Common myeloid progenitor, CD34-positive (primary cell): ENCODE results near the gene MAGI2.

Source experiments
- CTCF ChIA-PET: fragments of 350-600 bp; sonication (Branson Sonifier 250); formaldehyde crosslinking; loops from one replicate; lab custom pipeline; 2021; ENCODE audit warnings: antibody characterized with exemption; lab: Charles Lee
- POLR2A ChIA-PET: fragments of 350-600 bp; sonication (Branson Sonifier 250); formaldehyde crosslinking; loops from one replicate; lab custom pipeline; 2021; ENCODE audit warnings: antibody characterized with exemption; lab: Charles Lee
- DNase-seq, 3 donors: peaks; one replicate each; pipeline versions ENCODE4 v3.0.0 to v3.0.0-alpha.2; 2013
- H3K27ac ChIP-seq, 2 experiments: 1 replicate in 1 of 2; 2 replicates in 1 of 2; pipeline ENCODE4 v1.7.0; 2013; ENCODE audit warnings: inconsistent platforms in 2 of 2, low read length in 2 of 2, mild to moderate bottlenecking in 2 of 2, low read depth in 1 of 2, moderate library complexity in 1 of 2; ENCODE audit not compliant: severe bottlenecking in 2 of 2, insufficient read depth in 1 of 2, poor library complexity in 1 of 2
- H3K27me3 ChIP-seq, 5 experiments: replicated peaks in 2 of 5; 1 replicate in 3 of 5; 2 replicates in 2 of 5; pipeline versions ENCODE4 v1.6.1 to v1.7.0; 2013; ENCODE audit warnings: low read length in 4 of 5, mild to moderate bottlenecking in 2 of 5, moderate library complexity in 2 of 5, inconsistent platforms in 1 of 5; ENCODE audit not compliant: insufficient read depth in 5 of 5, control insufficient read depth in 4 of 5
- H3K36me3 ChIP-seq, 4 experiments: 1 replicate in 2 of 4; 2 replicates in 2 of 4; pipeline versions ENCODE4 v1.6.1 to v1.7.0; 2013; ENCODE audit warnings: low read length in 3 of 4, control low read depth in 1 of 4, mild to moderate bottlenecking in 1 of 4; ENCODE audit not compliant: control insufficient read depth in 4 of 4, insufficient read depth in 4 of 4
- H3K4me1 ChIP-seq, 4 experiments: 1 replicate in 3 of 4; 2 replicates in 1 of 4; pipeline versions ENCODE4 v1.6.1 to v1.7.1; 2013; ENCODE audit warnings: low read length in 3 of 4, mild to moderate bottlenecking in 3 of 4, control low read depth in 1 of 4, inconsistent platforms in 1 of 4, moderate library complexity in 1 of 4; ENCODE audit not compliant: control insufficient read depth in 4 of 4, insufficient read depth in 4 of 4; ENCODE audit errors: control extremely low read depth in 1 of 4
- H3K4me3 ChIP-seq, 7 experiments: 1 replicate in 4 of 7; 2 replicates in 3 of 7; pipeline versions ENCODE4 v1.5.1 to v1.7.0; 2013; ENCODE audit warnings: mild to moderate bottlenecking in 7 of 7, low read length in 6 of 7, moderate library complexity in 6 of 7, inconsistent platforms in 2 of 7, low read depth in 2 of 7, control low read depth in 1 of 7; ENCODE audit not compliant: insufficient read depth in 4 of 7, control insufficient read depth in 1 of 7; ENCODE audit errors: extremely low read depth in 1 of 7
- H3K9me3 ChIP-seq, 5 experiments: 1 replicate in 4 of 5; 2 replicates in 1 of 5; pipeline versions ENCODE4 v1.6.1 to v1.7.1; 2013; ENCODE audit warnings: low read length in 4 of 5, mild to moderate bottlenecking in 2 of 5, inconsistent platforms in 1 of 5, low read depth in 1 of 5, moderate library complexity in 1 of 5; ENCODE audit not compliant: control insufficient read depth in 4 of 5, insufficient read depth in 2 of 5; ENCODE audit errors: control extremely low read depth in 1 of 5
- WGBS: methylation state at CpG from one replicate; pipeline ENCODE4 v1.1.5; 2013; ENCODE audit not compliant: insufficient coverage; 5-methylcytosine and 5-hydroxymethylcytosine counted together

Gene MAGI2

DNA sequence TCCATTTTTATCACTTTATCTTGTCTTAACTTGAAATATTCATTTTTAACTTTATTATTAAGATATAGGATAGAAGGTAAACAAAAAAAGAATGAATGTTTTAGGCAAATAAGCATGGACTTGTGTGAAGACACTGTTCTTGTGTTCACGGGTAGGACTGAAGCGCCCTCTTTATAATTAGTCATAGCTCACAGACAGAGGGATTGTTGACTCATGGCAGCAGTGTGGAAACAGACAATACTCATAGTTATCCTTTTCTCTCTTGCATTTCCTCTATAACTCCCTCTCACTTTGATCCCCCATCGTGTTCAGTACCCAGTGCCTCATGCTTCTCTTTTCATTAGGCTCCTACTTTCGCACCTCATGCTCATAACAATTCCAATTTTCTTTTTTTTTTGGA lies 923.1 kb downstream of the MAGI2 start:
- H3K9me3 ChIP-seq: no peaks in the 10 kb centered on the region
- ChIA-PET CTCF (interaction anchor here (0.8 kb wide), 1 partner anchor 20 kb away, joined by 5 read pairs; no protein-coding TSS in a partner anchor), POLR2A (no interaction called here)
- no peaks in the 10 kb centered on the region for H3K4me1 ChIP-seq
- no peak overlapping the region for H3K27ac ChIP-seq
- no peaks in the 10 kb centered on the region for H3K27me3 ChIP-seq
- DNase-seq: no peak
- WGBS: 94% methylated on average over 2 of the region's 4 CpGs
- no peaks in the 10 kb centered on the region for H3K36me3 ChIP-seq
- H3K4me3 ChIP-seq: no peak overlapping the region

DNA sequence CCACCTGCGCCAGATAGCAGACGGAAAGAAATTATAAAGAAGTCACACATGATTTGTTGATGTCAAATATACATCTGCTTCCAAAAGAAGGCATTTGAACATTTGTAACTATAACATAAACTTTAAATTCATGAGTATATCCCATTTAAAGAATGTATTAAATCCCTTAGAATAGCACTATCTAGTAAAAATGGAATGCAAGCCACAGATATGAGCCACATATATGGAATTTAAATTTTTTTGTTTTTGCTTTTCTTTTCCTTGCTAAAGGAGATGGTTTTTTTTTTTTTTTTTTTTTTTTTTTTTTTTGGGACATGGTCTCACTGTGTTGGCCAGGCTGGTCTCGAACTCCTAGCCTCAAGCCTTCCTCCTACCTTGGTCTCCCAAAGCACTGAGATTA lies 924.1 kb downstream of the MAGI2 start:
- Histone ChIP-seq H3K4me1 (no peaks in the 10 kb centered on the region), H3K4me3 (no peak overlapping the region), H3K36me3 (no peaks in the 10 kb centered on the region), H3K9me3 (no peaks in the 10 kb centered on the region), H3K27ac (no peak overlapping the region), H3K27me3 (no peaks in the 10 kb centered on the region)
- POLR2A ChIA-PET: no interaction called here
- CTCF ChIA-PET: no interaction called here
- no peak for DNase-seq
- no CpG with 5 or more reads among the region's 3 CpGs for WGBS

DNA sequence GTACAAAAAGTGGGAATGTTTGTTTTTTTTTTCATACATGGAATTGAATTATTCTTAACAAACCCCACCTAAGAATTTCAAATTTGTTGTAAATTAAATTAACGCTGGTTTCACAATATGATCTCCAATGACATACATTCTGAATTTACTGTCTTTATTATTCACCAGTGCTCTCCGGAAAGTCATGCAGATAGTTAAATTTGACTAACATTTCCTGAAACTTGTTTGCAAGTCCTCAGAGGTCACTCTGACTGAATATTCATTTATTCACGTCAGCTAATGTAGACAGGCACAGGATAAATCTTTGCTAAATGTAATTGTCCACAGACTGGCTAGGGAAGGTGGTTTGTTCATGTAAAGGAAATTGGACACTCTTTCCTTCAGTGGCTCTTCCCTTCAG lies 924.5 kb downstream of the MAGI2 start:
- ChIA-PET CTCF (no interaction called here), POLR2A (no interaction called here)
- Histone ChIP-seq H3K27me3 (no peaks in the 10 kb centered on the region), H3K27ac (no peak overlapping the region), H3K36me3 (no peaks in the 10 kb centered on the region), H3K4me1 (no peaks in the 10 kb centered on the region), H3K4me3 (no peak overlapping the region), H3K9me3 (no peaks in the 10 kb centered on the region)
- 93% methylated on average over 2 of the region's 3 CpGs for WGBS
- DNase-seq: no peak

DNA sequence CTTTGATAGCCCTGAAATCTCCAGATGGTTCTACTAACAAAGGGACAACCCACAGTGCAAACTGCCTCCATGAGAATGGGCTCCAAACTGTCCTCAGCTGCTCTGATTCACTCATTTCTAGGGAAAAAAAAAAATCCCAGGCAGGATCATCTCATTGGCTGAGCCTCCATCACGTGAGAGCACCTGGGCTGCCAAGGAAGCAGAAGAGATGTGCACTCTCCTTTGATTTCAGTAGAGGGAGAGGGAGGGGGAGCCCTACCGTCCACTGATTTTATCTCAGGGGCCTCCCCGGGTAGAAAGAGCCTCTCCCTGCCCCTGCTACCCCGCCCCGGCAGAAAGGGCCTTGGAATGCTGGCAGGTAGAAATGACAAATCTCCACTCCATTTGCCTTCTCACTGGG lies 929.5 kb downstream of the MAGI2 start:
- no peak for DNase-seq
- Histone ChIP-seq H3K9me3 (no peaks in the 10 kb centered on the region), H3K27ac (no peak overlapping the region), H3K36me3 (no peaks in the 10 kb centered on the region), H3K4me3 (no peak overlapping the region), H3K4me1 (no peaks in the 10 kb centered on the region), H3K27me3 (no peaks in the 10 kb centered on the region)
- WGBS: 82% methylated on average over 2 of the region's 5 CpGs
- CTCF ChIA-PET: no interaction called here
- POLR2A ChIA-PET: no interaction called here

DNA sequence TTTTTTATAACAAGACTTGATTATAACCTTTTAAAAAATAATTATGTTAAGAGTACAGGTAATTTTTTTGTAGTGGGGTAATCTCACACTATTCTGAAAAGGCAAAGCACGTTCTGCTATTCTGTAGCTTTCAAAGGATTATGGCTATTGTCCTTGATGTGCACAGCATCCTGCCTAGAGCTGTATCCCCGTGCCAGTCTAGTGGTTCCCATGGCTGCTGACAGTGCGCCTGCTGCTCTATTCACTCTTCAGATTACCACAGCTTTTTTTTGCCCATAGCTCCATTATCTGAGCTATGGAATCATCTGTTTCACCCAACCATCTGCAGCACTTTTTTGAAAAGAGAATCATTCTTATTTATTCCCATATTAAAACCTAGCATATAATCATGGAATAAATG lies 931.5 kb downstream of the MAGI2 start:
- CTCF ChIA-PET: no interaction called here
- no peak for DNase-seq
- Histone ChIP-seq H3K27me3 (no peaks in the 10 kb centered on the region), H3K4me3 (no peak overlapping the region), H3K27ac (no peak overlapping the region), H3K4me1 (no peaks in the 10 kb centered on the region), H3K9me3 (no peaks in the 10 kb centered on the region), H3K36me3 (no peaks in the 10 kb centered on the region)
- 100% methylated on average over 3 of the region's 3 CpGs for WGBS
- POLR2A ChIA-PET: no interaction called here

DNA sequence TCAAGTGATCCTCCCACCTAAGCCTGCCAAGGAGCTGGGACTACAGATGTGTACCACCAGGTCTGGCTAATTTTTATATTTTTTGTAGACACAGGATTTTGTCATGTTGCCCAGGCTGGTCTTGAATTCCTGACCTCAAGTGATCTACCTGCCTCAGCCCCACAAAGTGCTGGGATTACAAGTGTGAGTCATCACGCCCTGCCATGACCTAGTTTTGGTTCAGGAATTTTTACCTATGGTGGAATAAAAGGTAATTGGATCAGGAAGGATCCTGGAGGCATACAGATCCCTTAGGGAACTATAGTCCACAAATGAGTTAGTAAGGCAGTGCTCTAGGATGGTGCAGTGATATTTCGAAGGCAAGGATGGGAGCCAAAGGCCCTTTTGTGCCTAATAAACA lies 937.0 kb downstream of the MAGI2 start:
- Histone ChIP-seq H3K4me1 (no peaks in the 10 kb centered on the region), H3K4me3 (no peak overlapping the region), H3K27me3 (no peaks in the 10 kb centered on the region), H3K27ac (no peak overlapping the region), H3K9me3 (no peaks in the 10 kb centered on the region), H3K36me3 (no peaks in the 10 kb centered on the region)
- POLR2A ChIA-PET: no interaction called here
- CTCF ChIA-PET: no interaction called here
- 74% methylated on average over 2 of the region's 2 CpGs for WGBS
- no peak for DNase-seq

DNA sequence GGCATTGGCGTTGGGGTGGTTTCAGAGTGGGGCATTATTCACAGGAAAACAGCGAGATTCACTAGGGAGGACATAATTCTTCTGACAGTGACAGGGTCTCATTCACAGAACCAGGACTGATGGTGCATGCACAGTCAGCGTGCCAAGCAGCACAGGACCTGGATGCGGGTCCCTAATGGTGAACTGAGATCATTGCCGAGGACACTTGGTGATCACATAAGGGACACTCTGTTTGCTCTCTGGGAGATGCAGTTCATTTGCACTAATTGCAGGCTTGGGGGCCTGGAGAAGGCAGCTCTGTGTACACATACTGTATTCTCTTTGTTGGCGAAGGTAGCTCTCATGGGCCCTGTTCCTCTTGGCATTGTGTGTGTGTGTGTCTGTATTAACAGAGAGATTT lies 938.8 kb downstream of the MAGI2 start:
- Histone ChIP-seq H3K4me1 (no peaks in the 10 kb centered on the region), H3K4me3 (no peak overlapping the region), H3K9me3 (no peaks in the 10 kb centered on the region), H3K36me3 (no peaks in the 10 kb centered on the region), H3K27me3 (no peaks in the 10 kb centered on the region), H3K27ac (no peak overlapping the region)
- ChIA-PET CTCF (interaction anchor here (0.6 to 1.2 kb wide), 2 partner anchors 13 to 93 kb away, joined by 3 read pairs; no protein-coding TSS in a partner anchor), POLR2A (no interaction called here)
- no peak for DNase-seq
- WGBS: 96% methylated on average over 6 of the region's 6 CpGs
